ENCODE measurements around the gene SLC12A8. TPM values are rescaled to one million over a fixed set of nuclear protein-coding genes. Genes with fewer than 3 reads are reported as not detected.

The SLC12A8 gene
- total RNA-seq, 4 donors from 2014 or later, result 5.4 to 10.5 (median 6.8) TPM

GRCh38 chr3:125187599-125187910 is 25.0 kb downstream of the SLC12A8 start:
- DNase-seq, result no peak
- Histone ChIP-seq H3K4me1 (peaks cover 0 to 12% (median 3%) of the 10 kb centered on the region in 4 donors), H3K27me3 (no peaks in the 10 kb centered on the region), H3K36me3 (no peaks in the 10 kb centered on the region), H3K9me3 (no peaks in the 10 kb centered on the region), H3K4me3 (no peak overlapping the region), H3K27ac (no peak overlapping the region)
- TF ChIP-seq, protein P1, sequence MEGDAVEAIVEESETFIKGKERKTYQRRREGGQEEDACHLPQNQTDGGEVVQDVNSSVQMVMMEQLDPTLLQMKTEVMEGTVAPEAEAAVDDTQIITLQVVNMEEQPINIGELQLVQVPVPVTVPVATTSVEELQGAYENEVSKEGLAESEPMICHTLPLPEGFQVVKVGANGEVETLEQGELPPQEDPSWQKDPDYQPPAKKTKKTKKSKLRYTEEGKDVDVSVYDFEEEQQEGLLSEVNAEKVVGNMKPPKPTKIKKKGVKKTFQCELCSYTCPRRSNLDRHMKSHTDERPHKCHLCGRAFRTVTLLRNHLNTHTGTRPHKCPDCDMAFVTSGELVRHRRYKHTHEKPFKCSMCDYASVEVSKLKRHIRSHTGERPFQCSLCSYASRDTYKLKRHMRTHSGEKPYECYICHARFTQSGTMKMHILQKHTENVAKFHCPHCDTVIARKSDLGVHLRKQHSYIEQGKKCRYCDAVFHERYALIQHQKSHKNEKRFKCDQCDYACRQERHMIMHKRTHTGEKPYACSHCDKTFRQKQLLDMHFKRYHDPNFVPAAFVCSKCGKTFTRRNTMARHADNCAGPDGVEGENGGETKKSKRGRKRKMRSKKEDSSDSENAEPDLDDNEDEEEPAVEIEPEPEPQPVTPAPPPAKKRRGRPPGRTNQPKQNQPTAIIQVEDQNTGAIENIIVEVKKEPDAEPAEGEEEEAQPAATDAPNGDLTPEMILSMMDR (IDR thresholded peaks at IDR 0.05), result no peak
- TF ChIP-seq EP300 (IDR thresholded peaks at IDR 0.05; ENCODE audit: low read depth) (no peak), POLR2A (IDR thresholded peaks at IDR 0.05) (no peak), POLR2AphosphoS5 (IDR thresholded peaks at IDR 0.05) (no peak)
- intact Hi-C loops (cut with DNase I; ENCODE audit: low total_unique reads), result no loop called here
- WGBS, 2 donors (ENCODE audit: low coverage in 1 of 2), result 83 to 86% methylated on average over 2 to 5 of the region's 5 CpGs
- in situ Hi-C loops (cut with MboI; ENCODE audit: low pct_ligation_motif_present in 1 of 4, low pct_unique_long_range_greater_than_20kb in 1 of 4, low sequenced_read_pairs in 3 of 4), result no loop called here

DNA sequence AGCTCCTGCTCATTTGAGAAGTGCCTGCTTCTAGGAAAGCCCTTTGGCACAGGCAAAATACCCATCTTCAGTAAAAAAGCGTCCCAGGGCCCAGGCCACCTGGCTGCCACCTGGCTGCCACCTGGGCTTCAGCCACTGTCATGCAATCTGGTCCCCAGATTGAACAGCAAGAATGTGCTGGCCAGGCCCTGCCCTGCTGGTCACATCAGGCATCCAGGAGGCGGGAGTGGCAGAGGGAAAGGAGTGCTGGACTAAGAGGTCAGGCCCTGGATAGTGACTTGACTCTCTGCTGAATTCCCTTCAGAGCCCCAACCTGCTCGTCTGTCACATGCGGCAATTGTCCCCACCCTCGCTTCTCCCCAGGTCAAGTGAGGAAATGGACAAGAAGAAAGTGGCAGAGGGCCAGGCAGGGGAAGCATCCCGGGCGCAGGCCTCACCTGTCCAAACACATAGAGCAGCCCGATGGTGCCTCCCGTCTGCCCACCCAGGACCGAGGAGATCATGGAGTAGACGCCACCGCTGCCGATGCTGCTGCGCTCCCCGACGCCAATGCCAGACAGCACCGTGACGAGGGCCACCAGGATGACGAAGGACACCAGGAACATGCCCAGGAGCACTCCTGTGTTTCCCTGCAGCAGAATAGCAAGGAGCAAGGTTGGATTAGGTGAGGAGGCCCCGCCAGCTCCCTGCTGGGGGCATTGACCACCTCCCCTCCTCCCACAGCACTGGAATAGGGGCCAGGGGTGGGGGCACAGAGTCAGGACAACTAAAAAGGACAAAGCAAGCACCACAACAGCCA is 25.5 kb downstream of the SLC12A8 start:
- no peak overlapping the region for H3K4me3 ChIP-seq
- TF ChIP-seq, protein P1 (IDR thresholded peaks at IDR 0.05), result no peak
- TF ChIP-seq EP300 (IDR thresholded peaks at IDR 0.05; ENCODE audit: low read depth) (no peak), POLR2AphosphoS5 (IDR thresholded peaks at IDR 0.05) (no peak), POLR2A (IDR thresholded peaks at IDR 0.05) (no peak)
- WGBS, 2 donors (ENCODE audit: low coverage in 1 of 2), result 94 to 100% methylated on average over 2 to 19 of the region's 20 CpGs
- H3K27ac ChIP-seq, result no peak overlapping the region
- no peaks in the 10 kb centered on the region for H3K27me3 ChIP-seq
- H3K9me3 ChIP-seq, result no peaks in the 10 kb centered on the region
- H3K4me1 ChIP-seq, result peaks cover 0 to 12% (median 3%) of the 10 kb centered on the region in 4 donors
- intact Hi-C loops (cut with DNase I; ENCODE audit: low total_unique reads), result no loop called here
- no peaks in the 10 kb centered on the region for H3K36me3 ChIP-seq
- in situ Hi-C loops (cut with MboI; ENCODE audit: low pct_ligation_motif_present in 1 of 4, low pct_unique_long_range_greater_than_20kb in 1 of 4, low sequenced_read_pairs in 3 of 4), result no loop called here
- DNase-seq, result no peak

- Histone ChIP-seq H3K36me3 (no peaks in the 10 kb centered on the region), H3K4me1 (peaks cover 0 to 12% (median 3%) of the 10 kb centered on the region in 4 donors), H3K4me3 (no peak overlapping the region), H3K27ac (no peak overlapping the region), H3K9me3 (no peaks in the 10 kb centered on the region), H3K27me3 (no peaks in the 10 kb centered on the region)
- intact Hi-C loops (cut with DNase I; ENCODE audit: low total_unique reads) (no loop called here), in situ Hi-C loops (cut with MboI; ENCODE audit: low pct_ligation_motif_present in 1 of 4, low pct_unique_long_range_greater_than_20kb in 1 of 4, low sequenced_read_pairs in 3 of 4) (no loop called here)
- TF ChIP-seq, protein P1 (IDR thresholded peaks at IDR 0.05), result no peak
- TF ChIP-seq POLR2A (IDR thresholded peaks at IDR 0.05), result no peak
- TF ChIP-seq POLR2AphosphoS5 (IDR thresholded peaks at IDR 0.05), result no peak
- TF ChIP-seq EP300 (IDR thresholded peaks at IDR 0.05; ENCODE audit: low read depth), result no peak
- DNase-seq, result no peak
- WGBS, 2 donors (ENCODE audit: low coverage in 1 of 2), result 45 to 54% methylated on average over 4 to 10 of the region's 10 CpGs
These were observed 26.2 kb downstream of the SLC12A8 start for GRCh38 chr3:125186261-125186787.

GRCh38 chr3:125185805-125186204 is 26.7 kb downstream of the SLC12A8 start:
- peaks cover 0 to 12% (median 3%) of the 10 kb centered on the region in 4 donors for H3K4me1 ChIP-seq
- no peaks in the 10 kb centered on the region for H3K9me3 ChIP-seq
- H3K27me3 ChIP-seq, result no peaks in the 10 kb centered on the region
- H3K4me3 ChIP-seq, result no peak overlapping the region
- intact Hi-C loops (cut with DNase I; ENCODE audit: low total_unique reads) (no loop called here), in situ Hi-C loops (cut with MboI; ENCODE audit: low pct_ligation_motif_present in 1 of 4, low pct_unique_long_range_greater_than_20kb in 1 of 4, low sequenced_read_pairs in 3 of 4) (no loop called here)
- no peak for DNase-seq
- no peak overlapping the region for H3K27ac ChIP-seq
- no peaks in the 10 kb centered on the region for H3K36me3 ChIP-seq
- 50 to 77% methylated on average over 1 to 3 of the region's 3 CpGs for WGBS, 2 donors (ENCODE audit: low coverage in 1 of 2)
- TF ChIP-seq POLR2A (IDR thresholded peaks at IDR 0.05) (no peak), POLR2AphosphoS5 (IDR thresholded peaks at IDR 0.05) (no peak), EP300 (IDR thresholded peaks at IDR 0.05; ENCODE audit: low read depth) (no peak)
- TF ChIP-seq, protein P1 (IDR thresholded peaks at IDR 0.05), result no peak
